ENCODE measurements around the gene TFRC.

GRCh38 chr3:196044513-196044912, 37.4 kb downstream of the TFRC start:
- no peak for TF ChIP-seq EZH2 (IDR thresholded peaks at IDR 0.05; ENCODE audit: borderline replicate concordance, low read length)
- TF ChIP-seq, protein P1, sequence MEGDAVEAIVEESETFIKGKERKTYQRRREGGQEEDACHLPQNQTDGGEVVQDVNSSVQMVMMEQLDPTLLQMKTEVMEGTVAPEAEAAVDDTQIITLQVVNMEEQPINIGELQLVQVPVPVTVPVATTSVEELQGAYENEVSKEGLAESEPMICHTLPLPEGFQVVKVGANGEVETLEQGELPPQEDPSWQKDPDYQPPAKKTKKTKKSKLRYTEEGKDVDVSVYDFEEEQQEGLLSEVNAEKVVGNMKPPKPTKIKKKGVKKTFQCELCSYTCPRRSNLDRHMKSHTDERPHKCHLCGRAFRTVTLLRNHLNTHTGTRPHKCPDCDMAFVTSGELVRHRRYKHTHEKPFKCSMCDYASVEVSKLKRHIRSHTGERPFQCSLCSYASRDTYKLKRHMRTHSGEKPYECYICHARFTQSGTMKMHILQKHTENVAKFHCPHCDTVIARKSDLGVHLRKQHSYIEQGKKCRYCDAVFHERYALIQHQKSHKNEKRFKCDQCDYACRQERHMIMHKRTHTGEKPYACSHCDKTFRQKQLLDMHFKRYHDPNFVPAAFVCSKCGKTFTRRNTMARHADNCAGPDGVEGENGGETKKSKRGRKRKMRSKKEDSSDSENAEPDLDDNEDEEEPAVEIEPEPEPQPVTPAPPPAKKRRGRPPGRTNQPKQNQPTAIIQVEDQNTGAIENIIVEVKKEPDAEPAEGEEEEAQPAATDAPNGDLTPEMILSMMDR (conservative IDR thresholded peaks at IDR 0.05 in 1 of 2, IDR thresholded peaks at IDR 0.05 in 1 of 2; ENCODE audit: extremely low read depth in 1 of 2, insufficient read depth in 1 of 2, low read depth in 1 of 2, low read length in 2 of 2): no peak
